GM18868 (cell line): ENCODE measurements around the gene ANTXR1.

Experiments used
- ATAC-seq: cut with Tn5 transposase; IDR thresholded peaks from one replicate; pipeline ENCODE4 v1.9.1; 2021; ENCODE audit warnings: mild to moderate bottlenecking, moderate library complexity; ENCODE audit not compliant: unreplicated experiment

ANTXR1 gene

DNA sequence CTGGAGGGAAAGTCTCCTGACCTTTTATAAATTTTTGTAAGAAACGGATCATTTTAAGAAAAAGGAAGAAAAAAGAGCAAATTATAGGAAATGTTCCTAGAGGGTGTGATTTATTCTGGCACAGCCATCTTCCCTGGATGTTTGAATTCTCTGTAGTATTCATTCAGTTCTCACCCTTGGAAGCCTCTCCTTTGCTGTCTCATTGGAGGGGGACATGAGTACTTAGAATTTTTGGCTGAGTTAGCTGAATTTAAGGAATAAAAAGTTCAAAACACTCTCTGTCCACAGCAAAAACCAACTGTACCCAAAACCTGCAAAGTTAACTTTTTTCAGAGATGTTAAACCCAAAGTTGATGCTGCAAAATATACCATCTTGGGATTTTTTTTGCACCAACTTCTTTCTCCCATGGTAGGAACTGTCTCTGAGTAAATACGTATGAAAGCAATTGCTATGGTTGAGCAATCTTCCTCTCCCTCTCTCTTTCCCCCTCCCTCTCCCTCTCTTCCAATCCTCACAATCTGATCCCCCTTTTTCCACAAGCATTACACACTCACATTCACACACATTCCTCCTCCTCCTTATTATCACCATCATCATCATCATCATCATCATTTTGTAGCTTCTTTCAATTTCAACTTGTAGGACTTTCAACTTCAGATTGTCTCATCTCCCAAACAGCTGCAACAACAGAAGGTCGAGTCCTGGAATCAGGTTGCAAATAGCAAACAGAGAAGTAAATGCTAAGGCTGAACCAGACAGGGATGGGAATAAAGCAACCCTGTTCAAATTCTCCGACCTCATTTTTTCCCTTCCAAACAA lies 190.4 kb downstream of the ANTXR1 start:
- no peak for ATAC-seq

DNA sequence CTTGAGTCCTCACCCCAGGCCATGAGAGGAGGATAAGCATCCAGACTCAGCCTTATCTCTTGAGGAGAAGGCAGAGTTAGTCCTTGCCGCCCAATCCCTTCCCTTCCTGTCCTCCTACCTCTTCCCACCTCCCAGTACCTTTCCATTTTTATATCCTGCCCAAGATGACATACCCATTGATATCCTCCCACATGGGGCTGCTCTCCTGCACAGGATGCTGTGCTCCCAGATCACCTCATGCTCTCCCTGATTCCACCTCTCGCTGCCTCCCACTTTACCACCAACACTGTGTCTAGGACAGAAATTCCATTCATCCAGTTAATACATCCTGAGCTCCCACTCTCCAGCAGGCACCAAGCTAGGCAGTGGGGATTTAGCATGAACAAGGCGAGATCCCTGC lies 191.7 kb downstream of the ANTXR1 start:
- no peak for ATAC-seq

- ATAC-seq: no peak
These were observed 192.1 kb downstream of the ANTXR1 start for GRCh38 chr2:69205076-69205475.

DNA sequence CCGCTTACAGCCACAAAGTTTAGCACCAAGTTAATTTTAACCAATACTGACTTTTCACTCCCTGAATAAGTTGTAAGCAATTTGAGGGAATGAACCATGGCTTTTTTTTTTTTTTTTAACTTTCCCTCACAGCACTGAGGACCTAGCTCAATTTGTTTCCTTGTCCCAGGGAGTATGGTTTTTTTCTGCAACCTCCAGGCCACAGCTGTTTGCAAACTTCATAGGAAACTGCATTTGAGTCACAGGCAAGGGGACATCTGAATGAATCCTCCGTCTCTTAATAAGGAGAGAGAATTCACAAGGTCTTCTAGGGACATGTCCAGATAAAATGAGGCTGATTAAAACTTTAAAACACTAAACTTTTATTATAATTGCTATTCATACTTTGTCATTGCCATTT lies 192.5 kb downstream of the ANTXR1 start:
- no peak for ATAC-seq

- no peak for ATAC-seq
These were observed 195.1 kb downstream of the ANTXR1 start for GRCh38 chr2:69208023-69208595.

DNA sequence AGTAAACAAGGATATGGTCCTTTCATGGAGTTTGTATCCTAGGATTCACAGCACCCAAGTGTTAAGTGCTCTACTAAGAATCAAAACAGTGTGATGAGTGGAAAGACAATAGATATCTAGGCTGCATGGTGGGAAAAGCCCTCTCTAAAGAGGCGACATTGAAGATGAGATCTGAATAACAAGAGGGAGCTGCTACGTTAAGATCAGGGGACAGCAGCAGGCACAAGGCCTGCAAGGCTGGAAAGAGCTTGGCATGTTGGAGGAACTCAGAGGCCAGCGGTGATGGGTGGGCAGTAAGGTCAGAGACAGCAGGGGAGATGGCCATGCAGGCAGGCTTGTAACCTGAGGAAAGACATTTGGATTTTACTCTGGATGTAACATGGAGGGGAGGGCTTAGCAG lies 196.5 kb downstream of the ANTXR1 start:
- ATAC-seq: no peak

DNA sequence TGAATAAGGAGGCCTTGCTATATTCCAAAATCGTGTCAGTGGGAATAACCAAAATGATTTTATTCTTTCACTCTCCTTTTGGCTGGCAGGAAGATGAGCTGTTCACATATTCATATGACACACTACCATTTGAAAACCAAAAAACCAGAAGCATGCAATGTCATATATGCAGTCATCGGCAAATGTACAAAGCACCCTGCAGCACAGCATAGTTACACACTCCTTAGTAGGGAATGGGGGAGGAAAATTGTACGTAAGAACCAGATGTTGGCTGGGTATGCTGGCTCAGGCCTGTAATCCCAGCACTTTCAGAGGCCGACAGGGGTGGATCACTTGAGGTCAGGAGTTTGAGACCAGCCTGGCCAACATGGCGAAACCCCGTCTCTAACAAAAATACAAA lies 197.4 kb downstream of the ANTXR1 start:
- ATAC-seq: no peak

- ATAC-seq: no peak
These were observed 198.1 kb downstream of the ANTXR1 start for GRCh38 chr2:69211048-69211447.

- ATAC-seq: no peak
These were observed 198.7 kb downstream of the ANTXR1 start for GRCh38 chr2:69211686-69212085.

DNA sequence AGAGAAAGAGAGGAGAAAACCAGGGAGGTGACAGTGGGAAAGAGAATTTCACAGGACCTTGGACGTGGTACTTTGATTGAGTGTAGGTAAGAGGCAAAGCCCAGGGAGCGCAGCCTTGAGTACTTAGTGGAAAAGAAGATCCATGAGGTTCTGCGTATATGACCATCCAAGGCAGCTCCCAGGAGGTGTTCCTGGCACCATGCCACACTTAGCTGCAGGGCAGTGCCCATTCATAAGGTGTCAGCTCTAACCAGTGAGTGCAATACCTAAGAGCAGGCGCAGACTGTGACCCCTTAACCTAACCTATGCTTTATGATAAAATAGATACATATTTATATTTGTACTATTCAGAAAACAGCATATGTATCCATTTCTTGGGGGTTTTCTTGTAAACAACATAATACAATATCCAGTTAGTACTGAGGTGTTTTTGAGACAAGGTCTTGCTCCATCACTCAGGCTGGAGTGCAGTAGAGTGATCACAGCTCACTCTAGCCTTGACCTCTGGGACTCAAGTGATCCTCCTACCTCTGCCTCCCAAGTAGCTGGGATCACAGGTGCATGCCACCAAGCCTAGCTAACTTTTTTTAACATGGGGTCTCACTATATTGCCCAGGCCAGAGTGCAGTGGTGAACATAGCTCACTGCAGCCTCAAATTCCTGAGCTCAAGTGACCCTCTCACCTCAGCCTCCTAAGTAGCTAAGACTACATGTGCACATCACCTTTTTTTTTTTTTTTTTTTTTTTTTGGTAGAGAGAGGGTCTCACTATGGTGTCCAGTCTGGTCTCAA lies 199.5 kb downstream of the ANTXR1 start:
- ATAC-seq: no peak

DNA sequence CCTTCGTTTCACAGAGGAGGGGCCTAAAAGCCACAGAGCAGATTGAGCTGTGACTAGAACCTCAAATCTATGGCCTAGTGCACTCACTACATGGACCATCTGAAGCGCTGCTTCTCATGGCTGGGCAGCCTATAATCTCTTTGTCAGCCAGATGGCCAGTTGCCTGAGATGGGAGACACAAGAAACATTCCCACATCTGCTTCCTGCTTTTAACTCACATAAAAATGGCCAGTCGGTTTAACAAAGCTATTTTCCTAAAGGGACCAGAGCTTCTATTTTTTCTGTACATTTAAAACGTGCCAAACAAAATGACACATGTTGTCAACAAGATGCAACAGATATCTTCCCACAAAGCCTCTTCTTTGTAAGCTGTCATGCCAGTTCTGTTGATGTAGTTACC lies 200.2 kb downstream of the ANTXR1 start:
- no peak for ATAC-seq

DNA sequence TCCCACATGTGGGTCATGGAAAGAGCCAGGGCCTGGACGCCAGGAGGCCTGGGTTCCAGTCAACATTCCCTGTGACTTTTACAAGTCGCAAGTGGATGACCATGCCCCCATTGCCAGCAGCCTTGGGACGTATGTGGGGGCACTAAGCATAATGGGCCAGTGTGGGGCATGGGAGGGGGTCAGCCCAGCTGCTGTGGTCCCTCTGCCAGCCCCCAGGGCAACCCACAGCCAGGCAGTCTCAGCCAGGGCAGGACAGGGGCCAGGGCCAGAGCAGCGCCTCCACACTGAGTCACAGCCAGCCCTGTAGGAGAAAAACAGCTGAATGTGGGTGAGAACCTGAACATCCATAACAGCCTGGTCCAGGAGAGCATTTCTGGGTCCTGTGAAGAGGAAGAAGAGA lies 200.8 kb downstream of the ANTXR1 start:
- no peak for ATAC-seq

- ATAC-seq: no peak
These were observed 201.9 kb downstream of the ANTXR1 start for GRCh38 chr2:69214898-69215297.

GRCh38 chr2:69216535-69217332 lies 203.8 kb downstream of the ANTXR1 start:
- ATAC-seq: no peak

- no peak for ATAC-seq
These were observed 204.5 kb downstream of the ANTXR1 start for GRCh38 chr2:69217333-69218080.

DNA sequence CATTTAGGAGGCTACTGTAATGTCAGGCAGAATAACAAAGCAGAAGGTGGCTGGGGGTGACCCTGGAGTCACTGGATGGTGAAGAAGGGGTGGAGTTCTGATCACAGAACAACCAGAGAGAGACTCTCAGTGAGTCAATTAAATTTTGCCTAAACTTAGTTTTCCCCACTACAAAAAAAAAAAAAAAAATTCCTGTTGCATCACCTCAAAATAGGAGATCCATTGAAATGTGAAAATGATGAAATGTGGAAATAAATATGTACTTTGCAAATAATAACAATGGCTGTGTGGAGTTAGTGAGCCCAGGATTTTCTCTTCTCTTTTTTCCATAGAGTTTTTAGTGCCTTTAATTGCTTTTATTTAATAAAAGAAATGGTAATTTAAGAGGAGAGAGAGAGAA lies 208.5 kb downstream of the ANTXR1 start:
- ATAC-seq: no peak

DNA sequence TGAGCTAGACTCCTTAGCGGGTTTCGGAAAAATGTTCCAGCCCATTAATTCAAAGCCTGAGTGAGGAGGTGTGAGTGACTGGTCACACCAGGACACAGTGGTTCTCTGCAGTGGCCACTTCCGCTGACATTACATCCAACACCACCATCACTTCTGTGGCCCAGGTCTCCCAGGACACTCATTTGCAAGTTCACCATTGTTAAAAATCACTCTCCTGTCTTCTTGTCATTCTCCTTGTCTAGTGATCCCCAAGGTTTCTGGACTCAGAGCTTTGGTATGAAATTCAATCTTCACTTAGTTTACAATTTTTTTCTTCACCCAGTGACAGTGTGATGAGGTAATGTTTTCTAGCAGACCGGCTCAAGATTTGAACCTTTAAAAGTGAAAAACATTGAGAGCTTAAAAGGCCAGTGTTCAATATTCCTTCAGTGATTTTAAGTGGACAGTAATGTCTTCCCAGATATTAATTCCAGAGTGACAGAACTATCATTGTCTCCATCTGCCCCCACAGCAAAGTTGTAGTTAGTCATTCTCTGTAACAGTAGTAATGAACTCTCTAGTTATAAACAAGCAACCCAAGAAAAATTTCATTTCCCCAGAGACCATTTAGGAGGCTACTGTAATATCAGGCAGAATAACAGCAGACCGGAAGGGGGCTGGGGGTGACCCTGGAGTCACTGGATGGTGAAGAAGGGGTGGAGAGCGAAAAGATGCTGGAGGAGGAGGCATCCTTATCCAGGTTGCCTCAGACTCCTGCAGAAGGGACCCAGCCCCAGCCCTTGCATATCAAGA lies 209.2 kb downstream of the ANTXR1 start:
- no peak for ATAC-seq

GRCh38 chr2:69222953-69223658 lies 210.1 kb downstream of the ANTXR1 start:
- no peak for ATAC-seq
